ENCODE measurements around the gene TGFBR1. TPM values are rescaled to one million over a fixed set of nuclear protein-coding genes. Genes with fewer than 3 reads are reported as not detected.

Gene TGFBR1
- total RNA-seq, 1 donor: 114 TPM

- H3K27ac ChIP-seq (ENCODE audit: low read depth, low read length): no peak overlapping the region
- H3K4me2 ChIP-seq (ENCODE audit: insufficient read depth, low read length): no peak overlapping the region
- H3K4me1 ChIP-seq (ENCODE audit: insufficient read depth, low read length): peaks cover 16% of the 10 kb centered on the region
- H3K79me2 ChIP-seq (ENCODE audit: insufficient read depth, low read length): peaks cover 94% of the 10 kb centered on the region
- no peaks in the 10 kb centered on the region for H3K36me3 ChIP-seq (ENCODE audit: insufficient read depth, low read length)
- no peak for DNase-seq (ENCODE audit: insufficient read length, low spot score, missing footprints)
- H2AFZ ChIP-seq (ENCODE audit: low read length): no peak overlapping the region
- no peaks in the 10 kb centered on the region for H3K27me3 ChIP-seq (ENCODE audit: insufficient read depth, low read length)
- peaks cover 79% of the 10 kb centered on the region for H4K20me1 ChIP-seq (ENCODE audit: insufficient read depth, low read length)
- no peaks in the 10 kb centered on the region for H3K9me3 ChIP-seq (ENCODE audit: low read depth, low read length)
- H3K4me3 ChIP-seq (ENCODE audit: insufficient read depth, low read length): no peak overlapping the region
- no peak for TF ChIP-seq CTCF (IDR thresholded peaks at IDR 0.05; ENCODE audit: extremely low read depth, low read depth, low read length)
Measured at GRCh38 chr9:99112750-99113413, 8.0 kb downstream of the TGFBR1 start.

- Histone ChIP-seq H3K36me3 (ENCODE audit: insufficient read depth, low read length) (no peaks in the 10 kb centered on the region), H4K20me1 (ENCODE audit: insufficient read depth, low read length) (peaks cover 78% of the 10 kb centered on the region), H3K4me1 (ENCODE audit: insufficient read depth, low read length) (peaks cover 12% of the 10 kb centered on the region), H3K9me3 (ENCODE audit: low read depth, low read length) (no peaks in the 10 kb centered on the region), H3K4me3 (ENCODE audit: insufficient read depth, low read length) (no peak overlapping the region), H3K27ac (ENCODE audit: low read depth, low read length) (no peak overlapping the region), H3K79me2 (ENCODE audit: insufficient read depth, low read length) (peaks cover 92% of the 10 kb centered on the region), H2AFZ (ENCODE audit: low read length) (no peak overlapping the region), H3K4me2 (ENCODE audit: insufficient read depth, low read length) (no peak overlapping the region), H3K27me3 (ENCODE audit: insufficient read depth, low read length) (no peaks in the 10 kb centered on the region)
- DNase-seq (ENCODE audit: insufficient read length, low spot score, missing footprints): no peak
- no peak for TF ChIP-seq CTCF (IDR thresholded peaks at IDR 0.05; ENCODE audit: extremely low read depth, low read depth, low read length)
Measured at GRCh38 chr9:99113414-99114048, 8.6 kb downstream of the TGFBR1 start.

GRCh38 chr9:99114049-99114440 lies 9.1 kb downstream of the TGFBR1 start:
- no peak for DNase-seq (ENCODE audit: insufficient read length, low spot score, missing footprints)
- H3K36me3 ChIP-seq (ENCODE audit: insufficient read depth, low read length): no peaks in the 10 kb centered on the region
- no peak overlapping the region for H2AFZ ChIP-seq (ENCODE audit: low read length)
- TF ChIP-seq CTCF (IDR thresholded peaks at IDR 0.05; ENCODE audit: extremely low read depth, low read depth, low read length): no peak
- H3K4me1 ChIP-seq (ENCODE audit: insufficient read depth, low read length): peaks cover 12% of the 10 kb centered on the region
- no peak overlapping the region for H3K27ac ChIP-seq (ENCODE audit: low read depth, low read length)
- H3K9me3 ChIP-seq (ENCODE audit: low read depth, low read length): no peaks in the 10 kb centered on the region
- H4K20me1 ChIP-seq (ENCODE audit: insufficient read depth, low read length): peaks cover 79% of the 10 kb centered on the region
- H3K4me2 ChIP-seq (ENCODE audit: insufficient read depth, low read length): no peak overlapping the region
- H3K27me3 ChIP-seq (ENCODE audit: insufficient read depth, low read length): no peaks in the 10 kb centered on the region
- peaks cover 92% of the 10 kb centered on the region for H3K79me2 ChIP-seq (ENCODE audit: insufficient read depth, low read length)
- no peak overlapping the region for H3K4me3 ChIP-seq (ENCODE audit: insufficient read depth, low read length)

- no peak for DNase-seq (ENCODE audit: insufficient read length, low spot score, missing footprints)
- peaks cover 80% of the 10 kb centered on the region for H4K20me1 ChIP-seq (ENCODE audit: insufficient read depth, low read length)
- no peak for TF ChIP-seq CTCF (IDR thresholded peaks at IDR 0.05; ENCODE audit: extremely low read depth, low read depth, low read length)
- no peak overlapping the region for H2AFZ ChIP-seq (ENCODE audit: low read length)
- no peaks in the 10 kb centered on the region for H3K27me3 ChIP-seq (ENCODE audit: insufficient read depth, low read length)
- H3K9me3 ChIP-seq (ENCODE audit: low read depth, low read length): no peaks in the 10 kb centered on the region
- H3K4me2 ChIP-seq (ENCODE audit: insufficient read depth, low read length): no peak overlapping the region
- H3K79me2 ChIP-seq (ENCODE audit: insufficient read depth, low read length): peaks cover 92% of the 10 kb centered on the region
- no peaks in the 10 kb centered on the region for H3K36me3 ChIP-seq (ENCODE audit: insufficient read depth, low read length)
- no peak overlapping the region for H3K4me3 ChIP-seq (ENCODE audit: insufficient read depth, low read length)
- H3K27ac ChIP-seq (ENCODE audit: low read depth, low read length): no peak overlapping the region
- peaks cover 9% of the 10 kb centered on the region for H3K4me1 ChIP-seq (ENCODE audit: insufficient read depth, low read length)
Measured at GRCh38 chr9:99114846-99115500, 10.1 kb downstream of the TGFBR1 start.
